ENCODE measurements around the gene HABP4.
A peak's percentile ranks its signal among the peaks of the same experiment; 100 is the strongest.
"Not testable (repeated sequence)": the region's sequence is repeated elsewhere in the genome, so short reads cannot be mapped to it uniquely, and the experiment has no call there.

HABP4 gene

GRCh38 chr9:96501633-96502538 is 51.9 kb downstream of the HABP4 start:
- no peak for DNase-seq

GRCh38 chr9:96502539-96503373 is 52.8 kb downstream of the HABP4 start:
- DNase-seq, result no peak

GRCh38 chr9:96503374-96503748 is 53.4 kb downstream of the HABP4 start:
- DNase-seq, result not testable (repeated sequence)

- no peak for DNase-seq
Measured at GRCh38 chr9:96503918-96504317, 53.9 kb downstream of the HABP4 start.

- peak; percentile 54 for DNase-seq
Measured at GRCh38 chr9:96505316-96505991, 55.5 kb downstream of the HABP4 start.

- no peak for DNase-seq
Measured at GRCh38 chr9:96508227-96508940, 58.4 kb downstream of the HABP4 start.

GRCh38 chr9:96509026-96509425 is 59.1 kb downstream of the HABP4 start:
- no peak for DNase-seq

- no peak for DNase-seq
Measured at GRCh38 chr9:96509848-96510247, 59.9 kb downstream of the HABP4 start.

GRCh38 chr9:96510258-96510657 is 60.3 kb downstream of the HABP4 start:
- no peak for DNase-seq

GRCh38 chr9:96512240-96512639 is 62.3 kb downstream of the HABP4 start:
- DNase-seq, result no peak

GRCh38 chr9:96513622-96514021 is 63.7 kb downstream of the HABP4 start:
- no peak for DNase-seq

- DNase-seq, result no peak
Measured at GRCh38 chr9:96514108-96514799, 64.3 kb downstream of the HABP4 start.

GRCh38 chr9:96514800-96515158 is 64.8 kb downstream of the HABP4 start:
- DNase-seq, result no peak

- no peak for DNase-seq
Measured at GRCh38 chr9:96515621-96516470, 65.9 kb downstream of the HABP4 start.

GRCh38 chr9:96519095-96519494 is 69.1 kb downstream of the HABP4 start:
- no peak for DNase-seq

- no peak for DNase-seq
Measured at GRCh38 chr9:96519787-96520186, 69.8 kb downstream of the HABP4 start.

GRCh38 chr9:96522366-96522765 is 72.4 kb downstream of the HABP4 start:
- DNase-seq, result no peak

GRCh38 chr9:96523374-96523773 is 73.4 kb downstream of the HABP4 start:
- no peak for DNase-seq

GRCh38 chr9:96524045-96524444 is 74.1 kb downstream of the HABP4 start:
- no peak for DNase-seq

- no peak for DNase-seq
Measured at GRCh38 chr9:96524764-96525163, 74.8 kb downstream of the HABP4 start.

GRCh38 chr9:96532173-96532572 is 82.2 kb downstream of the HABP4 start:
- DNase-seq, result no peak
